ENCODE measurements around the gene SLC34A3.

Gene SLC34A3

DNA sequence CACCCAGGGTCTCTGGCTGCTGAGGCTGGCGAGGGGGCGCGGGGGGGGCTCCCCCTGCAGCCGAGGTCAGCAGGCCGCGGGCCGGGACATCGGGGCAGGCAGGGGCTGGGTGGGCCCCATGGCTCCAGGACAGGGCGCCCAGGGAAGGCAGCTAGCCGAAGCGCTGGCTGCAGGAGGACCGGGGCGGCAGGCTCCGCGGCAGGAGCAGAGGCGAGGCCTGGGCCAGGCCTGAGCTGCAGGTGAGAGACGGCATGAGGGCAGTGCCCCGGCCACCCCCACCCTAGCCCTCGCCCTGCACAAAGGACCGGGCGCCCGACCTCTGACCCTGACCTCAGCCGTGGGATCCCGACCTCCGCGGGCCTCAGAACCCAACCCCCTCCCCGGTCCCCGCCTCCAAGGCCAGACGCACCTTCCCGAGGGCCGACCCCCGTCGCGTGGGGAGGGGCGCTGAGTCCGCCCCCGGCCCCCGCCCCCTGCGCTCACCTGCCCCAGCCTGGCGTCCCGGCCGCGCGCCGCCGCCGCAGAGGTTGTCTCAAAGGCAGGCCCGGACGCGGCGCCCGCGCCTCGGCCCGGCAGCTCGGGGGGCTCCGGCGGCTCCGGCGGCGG, 9.1 kb upstream of the SLC34A3 start:
- H3F3A ChIP-seq (ENCODE audit: insufficient read depth, low read length) = no peaks in the 10 kb centered on the region; the same call in 1 of the 2 replicates
- H3K27me3 ChIP-seq (replicated peaks; ENCODE audit: insufficient read depth, low read length) = no peaks in the 10 kb centered on the region
- H3K79me2 ChIP-seq (ENCODE audit: low read length) = no peaks in the 10 kb centered on the region
- no peak overlapping the region for H2AFZ ChIP-seq (ENCODE audit: low read length)
- H4K20me1 ChIP-seq (ENCODE audit: insufficient read depth, low read length) = no peaks in the 10 kb centered on the region
- TF ChIP-seq EZH2phosphoT487 (IDR thresholded peaks at IDR 0.05; ENCODE audit: low read length) (no peak), EZH2 (optimal IDR thresholded peaks at IDR 0.05; ENCODE audit: low read depth, low read length) (no peak)
- TF ChIP-seq, protein P1, sequence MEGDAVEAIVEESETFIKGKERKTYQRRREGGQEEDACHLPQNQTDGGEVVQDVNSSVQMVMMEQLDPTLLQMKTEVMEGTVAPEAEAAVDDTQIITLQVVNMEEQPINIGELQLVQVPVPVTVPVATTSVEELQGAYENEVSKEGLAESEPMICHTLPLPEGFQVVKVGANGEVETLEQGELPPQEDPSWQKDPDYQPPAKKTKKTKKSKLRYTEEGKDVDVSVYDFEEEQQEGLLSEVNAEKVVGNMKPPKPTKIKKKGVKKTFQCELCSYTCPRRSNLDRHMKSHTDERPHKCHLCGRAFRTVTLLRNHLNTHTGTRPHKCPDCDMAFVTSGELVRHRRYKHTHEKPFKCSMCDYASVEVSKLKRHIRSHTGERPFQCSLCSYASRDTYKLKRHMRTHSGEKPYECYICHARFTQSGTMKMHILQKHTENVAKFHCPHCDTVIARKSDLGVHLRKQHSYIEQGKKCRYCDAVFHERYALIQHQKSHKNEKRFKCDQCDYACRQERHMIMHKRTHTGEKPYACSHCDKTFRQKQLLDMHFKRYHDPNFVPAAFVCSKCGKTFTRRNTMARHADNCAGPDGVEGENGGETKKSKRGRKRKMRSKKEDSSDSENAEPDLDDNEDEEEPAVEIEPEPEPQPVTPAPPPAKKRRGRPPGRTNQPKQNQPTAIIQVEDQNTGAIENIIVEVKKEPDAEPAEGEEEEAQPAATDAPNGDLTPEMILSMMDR (IDR thresholded peaks at IDR 0.05; ENCODE audit: low read length) = no peak
- H3K4me2 ChIP-seq (ENCODE audit: low read depth, low read length) = no peak overlapping the region
- no peaks in the 10 kb centered on the region for H3K9me3 ChIP-seq (replicated peaks; ENCODE audit: insufficient read depth, low read length)
- H3K36me3 ChIP-seq (replicated peaks; ENCODE audit: insufficient read depth, low read length) = no peaks in the 10 kb centered on the region
- no peak for DNase-seq
- peaks cover 9% of the 10 kb centered on the region; the same call in 1 of the 2 replicates for H3K4me1 ChIP-seq (ENCODE audit: low read length)
- H3K9me2 ChIP-seq (replicated peaks; ENCODE audit: insufficient read depth, low read length) = no peaks in the 10 kb centered on the region
- no peak overlapping the region for H3K9ac ChIP-seq (ENCODE audit: low read length)
- no peak overlapping the region for H3K4me3 ChIP-seq (ENCODE audit: low read length)
- no peak overlapping the region for H3K27ac ChIP-seq (ENCODE audit: low read length)

DNA sequence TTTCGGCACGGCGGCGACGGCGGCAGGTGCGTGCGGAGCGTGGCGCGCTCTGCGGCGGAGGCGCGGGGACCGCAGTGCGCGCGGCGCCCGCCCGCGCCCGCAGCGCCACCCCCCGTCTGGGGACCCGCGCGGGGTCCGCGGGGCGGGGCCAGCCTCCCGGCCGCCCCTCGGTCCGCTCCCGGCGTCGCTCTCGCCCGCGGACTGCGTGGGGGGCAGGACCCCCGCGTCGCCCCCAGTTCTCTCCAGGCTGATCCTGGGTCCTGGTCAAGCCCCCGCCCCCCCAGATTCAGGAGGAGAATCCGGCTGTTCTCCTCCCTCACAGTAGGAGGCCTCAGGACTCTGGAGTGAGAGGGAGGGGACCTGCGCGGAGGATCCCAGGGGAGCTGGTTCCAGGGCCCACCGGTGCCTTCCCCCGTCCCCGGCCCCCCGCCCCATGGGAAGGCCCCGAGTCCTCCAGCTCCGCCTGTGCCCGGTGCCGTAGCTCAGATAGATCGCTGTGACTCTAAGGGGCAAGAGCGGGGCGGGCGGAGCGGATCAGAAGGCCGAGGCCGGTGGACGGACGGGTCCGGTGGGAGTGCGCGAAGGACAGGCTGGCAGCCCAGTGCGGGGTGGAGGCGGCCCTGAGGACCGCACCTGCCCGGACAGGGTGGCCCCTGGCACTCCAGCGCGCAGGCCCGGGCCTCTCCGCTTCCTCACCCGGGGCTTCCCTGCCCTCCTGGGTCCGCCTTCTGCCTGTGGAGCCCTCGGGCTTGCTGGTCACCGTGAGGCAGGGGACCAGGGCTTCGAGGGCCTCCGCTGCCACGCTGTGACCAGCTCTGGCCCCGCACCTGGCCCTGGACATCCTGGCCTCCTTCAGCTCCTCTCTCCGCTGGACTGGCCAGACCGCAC, 8.3 kb upstream of the SLC34A3 start, which contains the start of gene RNF208:
RNF208 (minus strand) TSS at position 51 of the 888 bp plus-strand sequence. CDS start 1,028 bp downstream, outside the sequence.
- Histone ChIP-seq H4K20me1 (ENCODE audit: insufficient read depth, low read length) (no peaks in the 10 kb centered on the region), H3K9ac (ENCODE audit: low read length) (peak within 1 kb of the TSS; percentile 59; the same call in 1 of the 2 replicates), H3K4me1 (ENCODE audit: low read length) (peaks cover 9% of the 10 kb centered on the region; the same call in 1 of the 2 replicates), H3F3A (ENCODE audit: insufficient read depth, low read length) (no peaks in the 10 kb centered on the region; the same call in 1 of the 2 replicates), H2AFZ (ENCODE audit: low read length) (peak within 1 kb of the TSS; percentile 56), H3K4me2 (ENCODE audit: low read depth, low read length) (peak within 1 kb of the TSS; percentile 97), H3K4me3 (ENCODE audit: low read length) (peak within 1 kb of the TSS; percentile 78), H3K27ac (ENCODE audit: low read length) (peak within 1 kb of the TSS; percentile 32; the same call in 1 of the 2 replicates), H3K79me2 (ENCODE audit: low read length) (no peaks in the 10 kb centered on the region), H3K27me3 (replicated peaks; ENCODE audit: insufficient read depth, low read length) (no peaks in the 10 kb centered on the region; the same call in 1 of the 2 replicates), H3K9me2 (replicated peaks; ENCODE audit: insufficient read depth, low read length) (no peaks in the 10 kb centered on the region), H3K36me3 (replicated peaks; ENCODE audit: insufficient read depth, low read length) (no peaks in the 10 kb centered on the region), H3K9me3 (replicated peaks; ENCODE audit: insufficient read depth, low read length) (no peaks in the 10 kb centered on the region)
- no peak for DNase-seq
- TF ChIP-seq EZH2phosphoT487 (IDR thresholded peaks at IDR 0.05; ENCODE audit: low read length) = no peak
- TF ChIP-seq, protein P1 (IDR thresholded peaks at IDR 0.05; ENCODE audit: low read length) = no peak
- TF ChIP-seq EZH2 (optimal IDR thresholded peaks at IDR 0.05; ENCODE audit: low read depth, low read length) = no peak

DNA sequence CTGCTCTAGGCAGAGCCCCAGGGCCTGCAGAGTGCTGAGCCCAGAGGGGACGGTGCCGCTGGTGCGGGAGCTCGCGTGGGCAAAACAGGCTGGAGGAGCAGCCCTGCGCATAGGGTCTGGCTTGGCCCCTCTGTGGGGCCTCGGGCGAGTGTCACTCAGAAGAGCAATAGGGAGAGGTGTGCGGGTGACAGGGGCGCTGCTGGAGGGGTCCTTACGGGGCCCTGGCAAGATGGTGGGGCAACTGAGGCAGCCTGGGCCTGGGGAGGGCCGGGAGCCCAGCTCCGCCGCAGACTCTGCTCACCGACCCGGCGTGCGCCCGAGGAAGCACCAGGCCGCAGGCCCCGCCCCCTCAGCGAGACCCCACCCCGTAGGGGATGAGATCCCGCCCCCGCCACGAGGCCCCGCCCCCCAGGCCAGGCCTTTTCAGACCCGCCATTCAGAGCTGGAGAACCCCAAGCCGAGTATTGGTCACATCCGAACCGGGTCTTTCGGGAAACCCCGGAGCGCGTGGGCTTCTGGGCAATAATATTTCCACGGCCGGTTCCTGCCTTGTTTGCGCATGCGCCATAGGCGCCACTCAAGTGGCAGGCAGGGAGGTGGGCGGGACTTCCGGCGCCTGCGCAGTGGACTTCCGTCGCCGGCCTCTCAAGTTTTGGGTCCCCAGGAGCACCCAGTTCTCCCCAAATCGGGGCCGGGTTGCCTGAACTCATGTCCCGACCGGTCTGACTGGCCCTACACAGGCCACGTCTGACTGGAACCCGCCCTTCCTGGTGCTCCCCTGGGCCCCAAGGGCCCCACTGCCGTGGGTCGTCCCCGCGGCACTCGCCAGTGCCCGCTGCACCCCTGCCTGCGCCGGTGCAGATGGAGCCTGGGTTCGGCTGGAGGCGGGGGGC, 7.4 kb upstream of the SLC34A3 start:
- Histone ChIP-seq H3K4me3 (ENCODE audit: low read length) (peak overlapping the region; percentile 78), H4K20me1 (ENCODE audit: insufficient read depth, low read length) (no peaks in the 10 kb centered on the region), H3K27me3 (replicated peaks; ENCODE audit: insufficient read depth, low read length) (peaks cover 3% of the 10 kb centered on the region), H3K4me1 (ENCODE audit: low read length) (peaks cover 9% of the 10 kb centered on the region; the same call in 1 of the 2 replicates), H3K27ac (ENCODE audit: low read length) (peak overlapping the region; percentile 32; the same call in 1 of the 2 replicates), H3K9ac (ENCODE audit: low read length) (peak overlapping the region; percentile 85), H3K9me3 (replicated peaks; ENCODE audit: insufficient read depth, low read length) (no peaks in the 10 kb centered on the region), H2AFZ (ENCODE audit: low read length) (peak overlapping the region; percentile 91), H3F3A (ENCODE audit: insufficient read depth, low read length) (no peaks in the 10 kb centered on the region; the same call in 1 of the 2 replicates), H3K36me3 (replicated peaks; ENCODE audit: insufficient read depth, low read length) (no peaks in the 10 kb centered on the region), H3K79me2 (ENCODE audit: low read length) (no peaks in the 10 kb centered on the region), H3K4me2 (ENCODE audit: low read depth, low read length) (peak overlapping the region; percentile 97), H3K9me2 (replicated peaks; ENCODE audit: insufficient read depth, low read length) (no peaks in the 10 kb centered on the region)
- peak; percentile 99 for DNase-seq
- TF ChIP-seq, protein P1 (IDR thresholded peaks at IDR 0.05; ENCODE audit: low read length) = no peak
- TF ChIP-seq EZH2phosphoT487 (IDR thresholded peaks at IDR 0.05; ENCODE audit: low read length) (no peak), EZH2 (optimal IDR thresholded peaks at IDR 0.05; ENCODE audit: low read depth, low read length) (no peak)

Data from MM.1S (cell line).